Osteocyte (in vitro differentiated cells): Measurements from ENCODE around the gene TRIM2. TPM values are rescaled to one million over a fixed set of nuclear protein-coding genes. Genes with fewer than 3 reads are reported as not detected.
A peak's percentile ranks its signal among the peaks of the same experiment; 100 is the strongest.

Experiments used
- DNase-seq: peaks from one replicate; pipeline ENCODE4 v3.0.0; 2021; ENCODE audit warnings: mixed read lengths; ENCODE audit not compliant: unreplicated experiment; ENCODE audit errors: extremely low spot score
- H3K27ac Mint-ChIP-seq: one replicate; pipeline ENCODE4 v1.8.0; 2021; ENCODE audit warnings: mild to moderate bottlenecking, mixed read lengths; ENCODE audit not compliant: unreplicated experiment
- H3K27me3 Mint-ChIP-seq: one replicate; pipeline ENCODE4 v1.8.0; 2021; ENCODE audit warnings: mixed read lengths; ENCODE audit not compliant: unreplicated experiment
- H3K36me3 Mint-ChIP-seq: one replicate; pipeline ENCODE4 v1.8.0; 2021; ENCODE audit warnings: mixed read lengths; ENCODE audit not compliant: unreplicated experiment
- H3K4me1 Mint-ChIP-seq: one replicate; pipeline ENCODE4 v1.8.0; 2021; ENCODE audit warnings: mixed read lengths; ENCODE audit not compliant: unreplicated experiment
- H3K4me3 Mint-ChIP-seq: one replicate; pipeline ENCODE4 v1.8.0; 2021; ENCODE audit warnings: mild to moderate bottlenecking, moderate library complexity, mixed read lengths; ENCODE audit not compliant: unreplicated experiment
- H3K9me3 Mint-ChIP-seq: one replicate; pipeline ENCODE4 v1.8.0; 2021; ENCODE audit warnings: mixed read lengths; ENCODE audit not compliant: unreplicated experiment
- total RNA-seq: library from RNA; stranded (reverse); gene quantifications from 2 replicates; pipeline ENCODE4 v1.2.1, GENCODE V29; 2021
- TF ChIP-seq, protein P1 (sequence below): fragments of 200-600 bp; sonication (generic); IDR thresholded peaks from 2 replicates; pipeline ENCODE4 v1.5.0; 2021; ENCODE audit warnings: antibody characterized with exemption, mild to moderate bottlenecking, moderate library complexity

The TRIM2 gene
- total RNA-seq, 1 donor from 2014 or later: 34.0 TPM

DNA sequence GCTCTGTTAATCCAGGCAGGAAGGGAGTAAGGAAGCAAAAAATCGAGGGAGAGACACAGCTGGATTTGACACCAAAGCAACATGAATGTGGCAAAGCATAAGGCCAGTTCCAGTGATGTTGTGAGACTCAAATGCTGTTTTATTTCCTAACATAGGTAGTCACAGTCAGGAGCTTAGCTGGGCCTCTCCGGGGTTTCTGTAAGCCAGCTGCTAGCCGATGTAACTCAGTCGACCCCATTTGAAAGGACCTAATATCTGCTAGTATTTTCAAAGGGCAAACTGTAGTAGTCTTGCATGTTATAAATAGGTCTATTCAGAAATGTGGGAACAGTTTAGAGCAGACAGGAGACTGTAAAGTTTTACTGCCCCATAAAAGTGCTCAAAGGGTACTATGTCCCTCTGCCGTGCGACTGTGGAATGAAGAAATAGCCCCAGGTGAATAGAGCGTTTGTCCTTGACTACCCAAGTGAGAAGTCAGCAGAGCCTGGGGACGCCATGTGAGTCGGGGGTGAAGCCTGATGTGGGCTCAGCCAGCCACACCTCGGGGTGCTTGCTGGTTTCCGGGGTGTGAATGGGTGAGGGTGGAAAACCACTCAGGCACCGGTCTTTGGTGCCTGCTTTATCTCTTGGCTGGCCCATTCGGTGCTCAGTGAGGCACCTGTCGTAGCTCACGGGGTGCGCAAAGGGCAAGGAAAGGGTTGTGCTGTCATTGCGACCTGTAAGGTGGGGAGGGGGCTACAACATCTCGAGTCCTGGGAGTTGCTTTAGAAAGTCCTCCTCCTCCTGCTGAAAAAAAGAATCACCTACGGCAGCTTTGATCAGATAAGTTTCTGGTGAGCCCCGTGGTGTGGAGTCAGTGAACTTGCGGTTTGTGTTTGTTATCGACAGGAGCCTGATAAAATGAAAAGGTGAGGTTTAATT, 745 bp downstream of the TRIM2 start:
- no peaks in the 10 kb centered on the region for H3K9me3 Mint-ChIP-seq
- H3K4me3 Mint-ChIP-seq: peak overlapping the region; percentile 66
- TF ChIP-seq, protein P1, sequence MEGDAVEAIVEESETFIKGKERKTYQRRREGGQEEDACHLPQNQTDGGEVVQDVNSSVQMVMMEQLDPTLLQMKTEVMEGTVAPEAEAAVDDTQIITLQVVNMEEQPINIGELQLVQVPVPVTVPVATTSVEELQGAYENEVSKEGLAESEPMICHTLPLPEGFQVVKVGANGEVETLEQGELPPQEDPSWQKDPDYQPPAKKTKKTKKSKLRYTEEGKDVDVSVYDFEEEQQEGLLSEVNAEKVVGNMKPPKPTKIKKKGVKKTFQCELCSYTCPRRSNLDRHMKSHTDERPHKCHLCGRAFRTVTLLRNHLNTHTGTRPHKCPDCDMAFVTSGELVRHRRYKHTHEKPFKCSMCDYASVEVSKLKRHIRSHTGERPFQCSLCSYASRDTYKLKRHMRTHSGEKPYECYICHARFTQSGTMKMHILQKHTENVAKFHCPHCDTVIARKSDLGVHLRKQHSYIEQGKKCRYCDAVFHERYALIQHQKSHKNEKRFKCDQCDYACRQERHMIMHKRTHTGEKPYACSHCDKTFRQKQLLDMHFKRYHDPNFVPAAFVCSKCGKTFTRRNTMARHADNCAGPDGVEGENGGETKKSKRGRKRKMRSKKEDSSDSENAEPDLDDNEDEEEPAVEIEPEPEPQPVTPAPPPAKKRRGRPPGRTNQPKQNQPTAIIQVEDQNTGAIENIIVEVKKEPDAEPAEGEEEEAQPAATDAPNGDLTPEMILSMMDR: no peak
- peak overlapping the region; percentile 76 for H3K27ac Mint-ChIP-seq
- no peaks in the 10 kb centered on the region for H3K27me3 Mint-ChIP-seq
- peaks cover 19% of the 10 kb centered on the region for H3K4me1 Mint-ChIP-seq
- DNase-seq: no peak
- H3K36me3 Mint-ChIP-seq: no peaks in the 10 kb centered on the region

DNA sequence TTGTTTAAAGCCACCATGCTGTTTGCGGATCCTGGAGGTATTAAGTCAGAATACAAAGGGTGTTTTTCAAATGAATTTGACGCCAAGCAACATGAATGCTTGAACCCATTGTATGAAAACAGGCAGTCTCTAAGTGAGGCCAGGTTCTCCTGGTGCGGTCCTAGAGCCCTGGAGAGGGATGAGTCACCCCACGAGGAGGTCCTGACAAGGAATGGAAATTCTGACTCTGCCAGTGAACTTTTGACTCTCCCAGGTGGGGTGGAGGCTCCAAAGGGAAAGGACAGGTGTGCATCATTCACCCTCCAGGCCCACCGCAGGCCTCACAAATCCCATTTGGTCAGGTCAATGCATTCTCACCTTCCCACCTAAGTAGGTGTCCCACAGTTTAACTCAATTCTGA, 1.5 kb downstream of the TRIM2 start:
- DNase-seq: no peak
- TF ChIP-seq, protein P1: no peak
- Mint-ChIP-seq H3K4me3 (no peak overlapping the region), H3K27me3 (no peaks in the 10 kb centered on the region), H3K9me3 (no peaks in the 10 kb centered on the region), H3K36me3 (no peaks in the 10 kb centered on the region), H3K27ac (no peak overlapping the region), H3K4me1 (peaks cover 19% of the 10 kb centered on the region)

DNA sequence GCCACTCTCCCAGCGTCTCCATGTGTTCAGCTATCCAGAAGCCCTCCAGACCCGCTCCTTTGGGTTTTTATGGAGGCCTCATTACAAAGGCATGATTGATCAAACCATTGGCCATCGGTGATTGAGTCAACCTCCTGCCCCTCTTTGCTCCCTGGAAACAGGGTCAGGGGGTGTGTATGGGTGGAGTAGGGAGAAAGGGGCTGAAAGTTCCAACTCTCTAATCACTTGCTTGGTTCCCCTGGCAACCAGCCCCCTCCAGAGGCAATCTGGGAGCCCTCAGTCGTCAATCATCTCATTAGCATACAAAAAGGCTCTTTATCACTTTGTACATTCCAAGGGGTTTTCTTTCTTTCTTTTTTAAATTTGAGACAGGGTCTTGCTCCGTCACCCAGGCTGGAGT, 2.3 kb downstream of the TRIM2 start:
- H3K36me3 Mint-ChIP-seq: no peaks in the 10 kb centered on the region
- H3K27me3 Mint-ChIP-seq: no peaks in the 10 kb centered on the region
- no peak for DNase-seq
- no peak overlapping the region for H3K4me3 Mint-ChIP-seq
- H3K9me3 Mint-ChIP-seq: no peaks in the 10 kb centered on the region
- peaks cover 19% of the 10 kb centered on the region for H3K4me1 Mint-ChIP-seq
- TF ChIP-seq, protein P1: no peak
- H3K27ac Mint-ChIP-seq: no peak overlapping the region

DNA sequence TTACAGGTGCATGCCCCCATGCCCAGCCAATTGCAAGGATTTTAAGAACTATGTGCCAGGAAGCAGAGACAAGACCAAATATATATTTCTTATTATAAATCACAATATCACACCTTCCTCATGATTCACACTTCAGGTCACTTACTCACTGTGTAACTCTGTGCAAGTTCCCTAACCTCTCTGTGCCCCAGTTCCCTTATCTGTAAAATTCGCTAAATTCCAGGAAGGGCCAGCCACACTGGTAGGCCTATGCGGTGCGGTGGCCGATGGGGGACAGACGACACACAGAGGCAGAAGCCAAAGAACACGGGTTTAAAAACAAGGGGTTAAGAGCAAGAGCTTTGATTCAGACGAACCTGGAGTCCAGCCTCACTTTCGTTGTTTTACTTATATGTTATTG, 2.8 kb downstream of the TRIM2 start:
- Mint-ChIP-seq H3K4me3 (no peak overlapping the region), H3K36me3 (no peaks in the 10 kb centered on the region), H3K4me1 (peaks cover 19% of the 10 kb centered on the region), H3K27me3 (no peaks in the 10 kb centered on the region), H3K9me3 (no peaks in the 10 kb centered on the region), H3K27ac (no peak overlapping the region)
- DNase-seq: no peak
- TF ChIP-seq, protein P1: no peak

DNA sequence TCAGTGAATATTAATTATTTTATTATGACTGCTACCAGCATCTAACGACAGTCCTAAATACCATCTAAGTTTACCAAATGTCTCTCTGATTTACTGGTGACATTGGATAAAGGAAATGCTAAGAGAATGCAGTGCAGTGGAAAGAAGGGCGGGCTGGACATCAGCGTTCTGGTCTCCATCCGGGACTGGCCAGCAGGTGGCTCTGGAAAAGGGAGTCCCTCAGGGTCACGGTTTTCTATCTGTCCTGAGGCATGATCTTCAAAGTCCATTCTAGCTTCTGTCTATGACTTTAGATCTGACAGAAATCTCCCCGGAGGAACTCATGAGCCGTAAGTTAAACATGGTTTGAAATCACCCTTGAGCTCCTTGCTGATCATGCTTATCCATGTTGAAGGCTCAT, 3.3 kb downstream of the TRIM2 start:
- no peaks in the 10 kb centered on the region for H3K27me3 Mint-ChIP-seq
- no peak for DNase-seq
- no peaks in the 10 kb centered on the region for H3K36me3 Mint-ChIP-seq
- H3K4me3 Mint-ChIP-seq: no peak overlapping the region
- H3K9me3 Mint-ChIP-seq: no peaks in the 10 kb centered on the region
- TF ChIP-seq, protein P1: peak; percentile 55
- H3K4me1 Mint-ChIP-seq: peaks cover 19% of the 10 kb centered on the region
- H3K27ac Mint-ChIP-seq: no peak overlapping the region
